Left cardiac atrium (tissue), 4 donors: ENCODE data around the gene ZNF41. TPM values are rescaled to one million over a fixed set of nuclear protein-coding genes. Genes with fewer than 3 reads are reported as not detected.

Source experiments
- ATAC-seq, 2 donors: fragments of 200-7000 bp; cut with Tn5 transposase; one replicate each; pipeline ENCODE4 v1.9.1; 2020; ENCODE audit warnings: mild to moderate bottlenecking in 2 of 2, moderate library complexity in 2 of 2
- DNase-seq: peaks from one replicate; pipeline ENCODE4 v3.0.0-alpha.2; 2020
- intact Hi-C, 2 donors: fragments of 100-400 bp; cut with DNase I; formaldehyde crosslinking; loops; one replicate each; pipeline versions ENCODE4 v1.14.1 to v1.15.1; 2022 to 2023
- total RNA-seq, 2 donors: library from RNA; stranded (reverse); fragmentation: NEBNext Ultra II Directional; extraction: Animal tissue kit (Norgen Biotek cat#: 25700); gene quantifications; one replicate each; pipeline ENCODE4 v1.2.1, GENCODE V29; 2021
- donor health status: DM: no; HTN: yes; CAD: no.
- donor health status: DM: no; HTN: yes; CAD: no; lungs with severe emphysema.
- donor health status: DM: yes; HTN: yes; CAD: no.
- donor health status: Dilated cardiomyopathy.

ZNF41 gene
- total RNA-seq, 2 donors from 2014 or later: 10.8 to 14.7 TPM

DNA sequence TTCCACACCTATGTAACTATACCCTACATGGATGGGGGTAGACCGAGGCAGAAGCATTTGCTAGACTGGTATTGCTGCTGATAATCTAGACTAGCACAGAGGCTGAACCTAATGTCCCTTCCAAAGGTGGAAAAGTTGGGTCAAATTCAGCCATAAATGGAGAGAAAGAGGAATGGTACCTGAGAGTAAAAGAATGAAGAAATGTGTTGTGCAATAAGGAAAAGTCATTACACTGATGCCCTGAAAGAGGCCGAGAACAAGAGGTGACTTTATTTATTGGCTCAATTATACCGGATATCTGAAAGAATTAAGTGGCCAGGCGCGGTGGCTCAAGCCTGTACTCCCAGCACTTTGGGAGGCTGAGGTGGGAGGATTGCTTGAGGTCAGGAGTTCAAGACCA is 52.1 kb downstream of the ZNF41 start:
- intact Hi-C loops: no loop called here
- DNase-seq: no peak
- no peak for ATAC-seq

DNA sequence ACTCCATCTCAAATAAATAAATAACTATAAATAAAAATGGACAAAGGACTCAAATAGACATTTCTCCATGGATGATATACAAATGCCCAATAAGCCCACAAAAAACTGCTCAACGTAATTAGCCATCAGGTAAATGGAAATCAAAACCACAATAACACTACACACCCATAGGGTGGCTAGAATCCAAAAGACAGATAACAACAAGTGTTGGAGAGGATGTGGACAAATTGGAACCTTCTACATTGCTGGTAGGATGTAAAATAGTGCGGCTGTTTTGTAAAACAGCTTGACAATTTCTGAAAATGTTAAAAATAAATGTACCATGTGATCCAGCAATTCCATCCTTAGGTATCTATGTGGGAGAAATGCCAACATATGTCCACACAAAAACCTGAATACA is 60.6 kb downstream of the ZNF41 start:
- DNase-seq: no peak
- intact Hi-C loops: no loop called here
- no peak for ATAC-seq

DNA sequence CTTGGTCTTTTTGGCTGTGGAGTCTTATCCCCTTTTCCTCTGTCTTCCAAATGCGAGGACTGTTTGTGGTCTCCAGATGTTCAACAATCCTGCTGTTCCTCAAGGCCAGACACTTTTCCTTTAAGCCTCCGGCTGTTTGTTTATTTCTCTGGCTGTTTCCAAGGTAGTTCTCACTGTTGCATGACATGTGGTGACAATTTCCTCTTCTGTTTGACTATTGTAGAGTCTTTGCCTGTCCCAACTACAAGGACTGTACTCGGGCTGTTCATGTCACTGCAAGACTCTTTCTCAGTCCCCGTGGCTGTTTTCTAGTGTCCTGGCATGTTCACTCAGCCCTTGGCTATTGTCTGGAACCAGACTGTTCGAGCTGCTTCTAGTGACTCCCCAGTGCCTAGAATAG is 62.1 kb downstream of the ZNF41 start:
- no peak for ATAC-seq
- no peak for DNase-seq
- intact Hi-C loops: no loop called here

DNA sequence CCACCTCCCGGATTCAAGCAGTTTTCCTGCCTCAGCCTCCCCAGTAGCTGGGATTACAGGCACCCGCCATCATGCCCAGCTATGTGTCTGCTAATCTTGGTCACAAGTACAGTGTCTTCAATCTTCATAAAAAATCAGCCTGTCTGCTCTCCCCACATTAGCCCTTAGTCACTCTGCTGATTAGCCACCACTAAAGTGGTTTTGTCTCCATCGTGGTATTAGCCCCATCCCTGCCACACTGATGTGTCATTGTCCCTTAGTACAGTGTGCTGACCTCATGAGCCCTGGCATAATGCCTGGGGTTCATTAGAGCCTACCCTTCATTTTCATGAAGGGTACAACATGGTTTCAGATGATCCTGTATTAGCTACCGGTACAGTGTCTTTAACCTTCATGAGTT is 62.8 kb downstream of the ZNF41 start:
- intact Hi-C loops: no loop called here
- ATAC-seq (no peak), DNase-seq (no peak)

DNA sequence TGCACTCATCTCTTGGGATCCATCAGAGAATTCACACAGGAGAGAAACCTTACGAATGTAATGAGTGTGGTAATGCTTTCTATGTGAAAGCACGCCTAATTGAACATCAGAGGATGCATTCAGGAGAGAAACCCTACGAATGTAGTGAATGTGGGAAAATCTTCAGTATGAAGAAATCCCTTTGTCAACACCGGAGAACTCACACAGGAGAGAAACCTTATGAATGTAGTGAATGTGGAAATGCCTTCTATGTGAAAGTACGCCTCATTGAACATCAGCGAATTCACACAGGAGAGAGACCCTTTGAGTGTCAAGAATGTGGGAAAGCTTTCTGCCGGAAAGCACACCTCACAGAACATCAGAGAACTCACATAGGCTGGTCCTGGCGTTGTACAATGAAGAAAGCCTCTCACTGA is 69.8 kb downstream of the ZNF41 start:
- ATAC-seq (no peak), DNase-seq (no peak)
- intact Hi-C loops: no loop called here

Other genes with a start within 250 kb of the ZNF41 start
- gene ZNF157, start 112.6 kb downstream of the ZNF41 start, total RNA-seq: under 1 TPM in 1 of 2 donors, not detected in 1; 0.13 TPM
- gene ARAF, start 78.0 kb upstream of the ZNF41 start, total RNA-seq: 10 to 100 TPM; 64.4 to 75.0 TPM
- 100 to 1,000 TPM; 377 to 605 TPM for gene TIMP1, start 99.2 kb upstream of the ZNF41 start, total RNA-seq
- 1 to 10 TPM; 4.4 to 7.0 TPM for gene SYN1, start 136.6 kb upstream of the ZNF41 start, total RNA-seq
- gene CFP, start 146.7 kb upstream of the ZNF41 start, total RNA-seq: 10 to 100 TPM in 1 of 2 donors, 1 to 10 TPM in 1; 3.9 to 10.9 TPM
- gene ELK1, start 167.3 kb upstream of the ZNF41 start, total RNA-seq: 10 to 100 TPM; 18.5 to 32.2 TPM
- 10 to 100 TPM; 89.6 to 99.9 TPM for gene UXT, start 176.0 kb upstream of the ZNF41 start, total RNA-seq